Pancreas (tissue), 10 donors: ENCODE measurements around the gene CFAP251. TPM values are rescaled to one million over a fixed set of nuclear protein-coding genes. Genes with fewer than 3 reads are reported as not detected.

Experiments
- ATAC-seq, 4 donors: fragments of 200-7000 bp; cut with Tn5 transposase; one replicate each; pipeline versions ENCODE4 v1.8.0 to v1.9.1; 2020; ENCODE audit warnings: mild to moderate bottlenecking in 4 of 4, moderate library complexity in 4 of 4
- DNase-seq, 6 donors: peaks; one replicate each; pipeline ENCODE4 v3.0.0-alpha.2; 2020
- FAIRE-seq: peaks from 2 replicates; lab custom pipeline; 2012; peaks lifted over from hg19 to GRCh38; lab: Jason Lieb, UNC
- H3K27ac ChIP-seq, 4 donors: fragments of 200-600 bp; sonication (generic); 1 replicate in 3 of 4; 2 replicates in 1 of 4; pipeline versions ENCODE4 v1.5.0 to v1.8.0; 2020
- H3K27me3 ChIP-seq, 4 donors: fragments of 200-600 bp; one replicate each; pipeline ENCODE4 v1.8.0; 2021
- H3K36me3 ChIP-seq, 3 donors: fragments of 200-600 bp; sonication (generic) in 1 of 3; one replicate each; pipeline versions ENCODE4 v1.5.0 to v1.8.0; 2020 to 2021
- H3K4me1 ChIP-seq, 3 donors: fragments of 200-600 bp; one replicate each; pipeline ENCODE4 v1.8.0; 2021
- H3K4me3 ChIP-seq, 4 donors: fragments of 200-600 bp; sonication (generic) in 2 of 4; one replicate each; pipeline versions ENCODE4 v1.5.0 to v1.8.0; 2020 to 2021
- H3K9me3 ChIP-seq, 4 donors: fragments of 200-600 bp; one replicate each; pipeline ENCODE4 v1.8.0; 2021
- WGBS, 2 donors: extraction: QIAGEN DNeasy Blood & Tissue Kit; methylation state at CpG; one replicate each; pipeline ENCODE4 v1.1.7; 2013; 5-methylcytosine and 5-hydroxymethylcytosine counted together
- intact Hi-C, 3 donors: fragments of 100-400 bp; cut with DNase I; formaldehyde crosslinking; loops; one replicate each; pipeline versions ENCODE4 v1.11.1 to v1.14.2; 2022
- polyA plus RNA-seq, 2 donors: library from polyadenylated mRNA; stranded (reverse); fragments of 200-250 nt; gene quantifications; one replicate each; pipeline ENCODE4 v1.2.3, GENCODE V29; 2013
- total RNA-seq, 6 donors: library from RNA; stranded (reverse); fragmentation: NEBNext Ultra II Directional in 4 of 6; extraction: Animal tissue kit (Norgen Biotek cat#: 25700) in 4 of 6; gene quantifications; one replicate each; pipeline versions ENCODE4 v1.2.1 to v1.2.4, GENCODE V29; 2021 to 2023
- TF ChIP-seq, protein P1 (sequence below), 4 donors: fragments of 200-600 bp; sonication (generic) in 3 of 4; IDR thresholded peaks; one replicate each; pipeline versions ENCODE4 v1.5.0 to v1.8.0; 2021; ENCODE audit warnings: antibody characterized with exemption in 4 of 4
- donor health status: healthy with polysubstance abuse.
- donor health status: DM: no; HTN: no; CAD: no; lungs with moderate emphysema.
- donor health status: DM: no; HTN: no; CAD: no.
- donor health status: control.
- donor health status: control.
- donor health status: Bipolar disorder and iron deficiency.
- donor health status: DM: yes; HTN: yes; CAD: no.
- donor health status: DM: no; HTN: no; CAD: no.
- donor health status: DM: no; HTN: no; CAD: no.
- donor health status: DM: yes; HTN: yes; CAD: no.

CFAP251 gene
- total and polyA plus RNA-seq, 8 donors, result 1.7 to 5.9 (median 3.3) TPM

DNA sequence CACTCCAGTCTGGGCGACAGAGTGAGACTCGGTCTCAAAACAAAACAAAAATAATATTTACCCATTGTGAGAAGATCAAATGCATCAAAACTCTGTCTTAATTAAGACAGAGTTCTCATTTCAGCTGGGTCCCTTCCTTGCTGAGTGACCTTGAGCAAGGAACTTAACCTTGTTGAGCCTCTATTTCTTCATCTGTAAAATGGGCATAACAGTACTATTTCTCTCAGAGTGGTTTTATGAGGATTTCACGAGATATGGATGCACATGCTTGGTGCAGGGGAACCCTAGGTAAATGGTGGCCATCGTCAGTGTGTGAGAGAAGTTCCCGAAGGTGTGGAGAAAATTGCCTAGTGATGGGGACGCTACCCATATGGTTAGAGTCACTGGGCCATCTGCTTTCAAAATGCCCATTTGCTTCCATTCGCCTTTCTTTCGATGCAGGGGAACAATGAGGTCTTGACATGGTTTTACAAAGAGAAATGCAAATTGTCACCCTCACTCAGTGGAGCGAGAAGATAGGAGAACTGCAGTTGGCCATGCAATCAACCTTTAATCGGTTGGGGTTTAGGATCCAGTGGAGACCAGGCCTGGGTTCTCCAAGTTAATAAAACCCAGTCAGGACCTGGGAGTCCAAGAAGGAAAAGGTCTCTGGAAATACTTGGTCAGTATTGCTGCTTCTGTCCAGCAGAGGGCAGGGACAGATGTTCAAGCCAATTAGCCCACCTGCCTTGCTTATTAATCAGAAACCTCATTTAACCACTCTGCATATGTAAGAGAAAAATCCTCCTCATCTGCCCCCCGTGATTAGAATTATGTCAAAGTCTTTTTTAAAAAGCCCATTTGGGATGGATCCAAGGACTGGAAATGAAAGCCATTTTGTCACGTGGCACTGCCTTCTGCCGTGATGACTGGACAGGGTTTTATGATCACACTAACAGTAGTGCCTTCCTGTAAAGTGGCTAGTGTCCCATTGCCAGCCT lies 37.2 kb downstream of the CFAP251 start:
- 70 to 74% methylated on average over 13 of the region's 13 CpGs for WGBS, 2 donors

DNA sequence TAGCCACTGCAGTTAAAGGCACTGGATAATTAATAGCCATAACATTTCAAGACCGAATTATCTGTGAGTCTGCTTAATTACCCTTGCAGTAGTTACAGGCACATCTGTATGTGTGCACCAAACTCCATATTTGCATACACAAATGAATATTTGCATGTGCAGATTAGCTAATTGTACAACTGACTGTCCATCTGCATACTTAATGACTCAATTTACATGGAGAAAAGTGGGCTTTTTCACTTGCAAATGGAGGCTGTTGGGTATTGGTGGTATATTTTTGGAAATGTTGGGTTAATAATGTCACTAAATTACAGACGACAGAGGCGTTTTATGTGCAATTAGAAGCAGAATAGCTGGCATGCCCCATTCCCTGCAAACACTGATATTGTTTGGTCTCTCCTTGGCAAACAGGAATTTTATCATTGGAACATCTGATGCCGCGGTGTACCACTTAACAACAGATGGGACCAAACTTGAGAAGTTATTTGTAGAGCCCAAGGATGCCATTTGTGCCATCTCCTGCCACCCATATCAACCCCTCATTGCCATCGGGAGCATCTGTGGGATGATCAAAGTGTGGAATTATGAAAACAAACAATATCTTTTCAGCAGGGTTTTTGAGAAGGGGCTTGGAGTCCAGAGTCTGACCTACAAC lies 39.6 kb downstream of the CFAP251 start:
- no peak for ATAC-seq
- Histone ChIP-seq H3K4me1 (no peaks in the 10 kb centered on the region), H3K9me3 (no peaks in the 10 kb centered on the region), H3K27ac (no peak overlapping the region), H3K36me3 (no peaks in the 10 kb centered on the region), H3K27me3 (no peaks in the 10 kb centered on the region), H3K4me3 (no peak overlapping the region)
- intact Hi-C loops, result no loop called here
- TF ChIP-seq, protein P1, sequence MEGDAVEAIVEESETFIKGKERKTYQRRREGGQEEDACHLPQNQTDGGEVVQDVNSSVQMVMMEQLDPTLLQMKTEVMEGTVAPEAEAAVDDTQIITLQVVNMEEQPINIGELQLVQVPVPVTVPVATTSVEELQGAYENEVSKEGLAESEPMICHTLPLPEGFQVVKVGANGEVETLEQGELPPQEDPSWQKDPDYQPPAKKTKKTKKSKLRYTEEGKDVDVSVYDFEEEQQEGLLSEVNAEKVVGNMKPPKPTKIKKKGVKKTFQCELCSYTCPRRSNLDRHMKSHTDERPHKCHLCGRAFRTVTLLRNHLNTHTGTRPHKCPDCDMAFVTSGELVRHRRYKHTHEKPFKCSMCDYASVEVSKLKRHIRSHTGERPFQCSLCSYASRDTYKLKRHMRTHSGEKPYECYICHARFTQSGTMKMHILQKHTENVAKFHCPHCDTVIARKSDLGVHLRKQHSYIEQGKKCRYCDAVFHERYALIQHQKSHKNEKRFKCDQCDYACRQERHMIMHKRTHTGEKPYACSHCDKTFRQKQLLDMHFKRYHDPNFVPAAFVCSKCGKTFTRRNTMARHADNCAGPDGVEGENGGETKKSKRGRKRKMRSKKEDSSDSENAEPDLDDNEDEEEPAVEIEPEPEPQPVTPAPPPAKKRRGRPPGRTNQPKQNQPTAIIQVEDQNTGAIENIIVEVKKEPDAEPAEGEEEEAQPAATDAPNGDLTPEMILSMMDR (IDR thresholded peaks at IDR 0.05), result no peak
- no peak for FAIRE-seq
- DNase-seq, result no peak
- WGBS, 2 donors, result 64 to 72% methylated on average over 6 of the region's 6 CpGs

More for the DNA sequence above, 37.2 kb downstream of the CFAP251 start:
- no peak for DNase-seq
- Histone ChIP-seq H3K27ac (no peak overlapping the region), H3K4me3 (no peak overlapping the region), H3K36me3 (no peaks in the 10 kb centered on the region), H3K9me3 (no peaks in the 10 kb centered on the region), H3K4me1 (no peaks in the 10 kb centered on the region), H3K27me3 (no peaks in the 10 kb centered on the region)
- TF ChIP-seq, protein P1 (IDR thresholded peaks at IDR 0.05), result peak in 2 of 4 donors; percentile 28 to 33
- intact Hi-C loops, result no loop called here
- no peak for FAIRE-seq
- ATAC-seq, result peak; percentile 40 to 64 (median 56)

GRCh38 chr12:121958541-121959240 lies 40.3 kb downstream of the CFAP251 start:
- TF ChIP-seq, protein P1 (IDR thresholded peaks at IDR 0.05), result no peak
- Histone ChIP-seq H3K4me3 (no peak overlapping the region), H3K9me3 (no peaks in the 10 kb centered on the region), H3K27ac (no peak overlapping the region), H3K27me3 (no peaks in the 10 kb centered on the region), H3K4me1 (no peaks in the 10 kb centered on the region), H3K36me3 (no peaks in the 10 kb centered on the region)
- FAIRE-seq (no peak), DNase-seq (no peak), ATAC-seq (no peak)
- intact Hi-C loops, result no loop called here
- 71 to 78% methylated on average over 21 of the region's 21 CpGs for WGBS, 2 donors

DNA sequence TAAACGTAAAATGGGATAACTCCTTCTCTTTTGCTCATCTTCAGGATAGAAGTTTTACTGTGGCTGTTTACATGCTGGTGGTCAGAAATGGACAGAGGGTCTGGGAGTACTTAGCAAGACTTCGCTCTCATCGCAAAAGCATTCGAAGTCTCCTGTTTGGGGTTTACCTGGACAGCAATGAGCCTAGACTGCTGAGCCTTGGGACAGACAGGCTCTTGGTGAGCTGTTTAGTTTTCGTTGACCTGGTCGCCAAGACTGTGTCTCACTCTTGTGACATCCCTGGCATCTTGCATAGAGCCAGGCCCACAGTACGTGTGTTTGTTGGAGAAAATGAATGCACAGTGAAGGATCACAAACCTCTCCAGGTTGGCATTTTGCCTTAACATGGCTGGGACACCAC lies 42.1 kb downstream of the CFAP251 start:
- ATAC-seq (no peak), FAIRE-seq (no peak), DNase-seq (no peak)
- Histone ChIP-seq H3K27ac (no peak overlapping the region), H3K27me3 (no peaks in the 10 kb centered on the region), H3K4me1 (no peaks in the 10 kb centered on the region), H3K9me3 (no peaks in the 10 kb centered on the region), H3K4me3 (no peak overlapping the region), H3K36me3 (no peaks in the 10 kb centered on the region)
- 88 to 90% methylated on average over 7 of the region's 7 CpGs for WGBS, 2 donors
- intact Hi-C loops, result no loop called here
- TF ChIP-seq, protein P1 (IDR thresholded peaks at IDR 0.05), result no peak
